ENCODE measurements around the gene LRIG1. TPM values are rescaled to one million over a fixed set of nuclear protein-coding genes. Genes with fewer than 3 reads are reported as not detected.

LRIG1 gene
- total RNA-seq, 1 experiment from 2014 or later = 17.2 TPM

DNA sequence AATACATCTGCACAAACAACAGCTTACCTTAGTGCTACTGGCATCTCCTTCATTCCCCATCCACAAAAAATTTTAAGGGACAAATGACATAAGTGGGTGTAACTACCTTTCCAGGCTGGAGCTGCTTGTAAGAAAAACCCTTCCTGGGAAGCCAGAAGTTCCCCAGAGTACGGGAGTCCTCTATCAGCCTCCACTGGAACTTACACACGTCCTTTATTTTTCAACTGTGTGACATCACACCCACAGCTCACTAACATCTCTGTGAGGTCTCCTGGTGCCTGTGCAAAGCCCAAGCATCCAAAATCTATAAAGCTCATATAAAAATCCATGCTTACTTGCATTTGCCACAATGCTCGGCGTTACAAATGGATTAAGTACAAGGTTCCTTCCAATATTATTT, 27.6 kb downstream of the LRIG1 start:
- ChIA-PET CTCF (interaction anchor here (0.6 to 1.9 kb wide), 5 partner anchors 10 to 349 kb away, joined by 3 to 7 read pairs (median 3); no protein-coding TSS in a partner anchor), POLR2A (interaction anchor here (0.7 to 1.2 kb wide), 4 partner anchors 13 to 51 kb away, joined by 3 to 5 read pairs (median 4); no protein-coding TSS in a partner anchor)
- no peak for DNase-seq (ENCODE audit: unreplicated experiment)
- no peaks in the 10 kb centered on the region for H3K36me3 Mint-ChIP-seq (ENCODE audit: insufficient read depth, unreplicated experiment)
- peak overlapping the region; percentile 76 for H3K27ac Mint-ChIP-seq (ENCODE audit: low read depth, unreplicated experiment)
- BruUV-seq (replicated peaks) = no TSS peak
- H3K9me3 Mint-ChIP-seq (ENCODE audit: unreplicated experiment) = no peaks in the 10 kb centered on the region
- no peaks in the 10 kb centered on the region for H3K27me3 Mint-ChIP-seq (ENCODE audit: insufficient read depth, unreplicated experiment)
- TF ChIP-seq, protein P1, sequence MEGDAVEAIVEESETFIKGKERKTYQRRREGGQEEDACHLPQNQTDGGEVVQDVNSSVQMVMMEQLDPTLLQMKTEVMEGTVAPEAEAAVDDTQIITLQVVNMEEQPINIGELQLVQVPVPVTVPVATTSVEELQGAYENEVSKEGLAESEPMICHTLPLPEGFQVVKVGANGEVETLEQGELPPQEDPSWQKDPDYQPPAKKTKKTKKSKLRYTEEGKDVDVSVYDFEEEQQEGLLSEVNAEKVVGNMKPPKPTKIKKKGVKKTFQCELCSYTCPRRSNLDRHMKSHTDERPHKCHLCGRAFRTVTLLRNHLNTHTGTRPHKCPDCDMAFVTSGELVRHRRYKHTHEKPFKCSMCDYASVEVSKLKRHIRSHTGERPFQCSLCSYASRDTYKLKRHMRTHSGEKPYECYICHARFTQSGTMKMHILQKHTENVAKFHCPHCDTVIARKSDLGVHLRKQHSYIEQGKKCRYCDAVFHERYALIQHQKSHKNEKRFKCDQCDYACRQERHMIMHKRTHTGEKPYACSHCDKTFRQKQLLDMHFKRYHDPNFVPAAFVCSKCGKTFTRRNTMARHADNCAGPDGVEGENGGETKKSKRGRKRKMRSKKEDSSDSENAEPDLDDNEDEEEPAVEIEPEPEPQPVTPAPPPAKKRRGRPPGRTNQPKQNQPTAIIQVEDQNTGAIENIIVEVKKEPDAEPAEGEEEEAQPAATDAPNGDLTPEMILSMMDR (IDR thresholded peaks at IDR 0.05; ENCODE audit: unreplicated experiment) = no peak
- intact Hi-C loops (cut with micrococcal nuclease) = loop anchor here (2.0 kb wide), 1 partner anchor 28 kb away; the partner anchor contains the start of gene LRIG1
- H3K4me1 Mint-ChIP-seq (ENCODE audit: insufficient read depth, unreplicated experiment) = peaks cover 8% of the 10 kb centered on the region
- no peak overlapping the region for H3K4me3 Mint-ChIP-seq (ENCODE audit: unreplicated experiment)

DNA sequence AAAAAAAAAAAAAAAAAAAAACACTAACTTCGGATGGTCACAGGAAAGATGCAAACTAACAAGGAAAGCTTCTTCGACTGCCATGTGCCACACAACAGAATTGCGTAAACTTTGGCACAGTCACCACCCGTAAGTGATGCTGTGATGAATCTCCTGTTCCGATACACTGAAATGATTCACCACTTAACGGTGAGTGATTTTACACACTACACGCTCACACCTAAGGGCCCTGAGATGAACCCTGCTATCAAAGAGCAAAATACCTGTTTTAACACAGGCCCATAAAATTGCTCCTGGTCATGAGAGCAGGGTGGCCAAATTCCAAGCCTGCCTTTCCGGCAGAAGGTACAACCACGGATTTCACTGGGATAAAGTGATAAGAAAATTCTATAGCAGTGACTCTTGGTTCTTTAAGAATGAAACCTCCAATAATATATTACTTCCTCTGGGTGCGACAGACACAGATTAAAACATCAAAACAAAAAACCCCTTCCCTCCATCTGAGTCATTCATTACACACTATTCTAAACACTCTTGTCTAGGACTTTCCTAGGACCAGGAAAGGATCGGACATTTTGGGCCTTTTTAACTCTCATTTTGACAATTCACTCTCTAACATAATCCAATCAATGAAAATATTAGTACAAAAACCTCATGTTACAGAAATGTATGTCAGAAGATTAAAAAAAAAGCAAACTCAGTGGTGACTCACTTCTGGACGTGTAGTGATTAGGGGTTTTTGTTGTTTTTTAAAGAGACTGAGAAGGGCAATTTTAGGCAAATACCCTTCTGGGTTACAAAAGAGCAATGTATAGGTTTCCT, 28.3 kb downstream of the LRIG1 start:
- peaks cover 8% of the 10 kb centered on the region for H3K4me1 Mint-ChIP-seq (ENCODE audit: insufficient read depth, unreplicated experiment)
- TF ChIP-seq, protein P1 (IDR thresholded peaks at IDR 0.05; ENCODE audit: unreplicated experiment) = no peak
- peak; percentile 86 for DNase-seq (ENCODE audit: unreplicated experiment)
- H3K27ac Mint-ChIP-seq (ENCODE audit: low read depth, unreplicated experiment) = peak overlapping the region; percentile 76
- BruUV-seq (replicated peaks) = no TSS peak
- peak overlapping the region; percentile 12 for H3K4me3 Mint-ChIP-seq (ENCODE audit: unreplicated experiment)
- ChIA-PET CTCF (interaction anchor here (0.7 to 1.9 kb wide), 6 partner anchors 10 to 349 kb away, joined by 3 to 7 read pairs (median 3); no protein-coding TSS in a partner anchor), POLR2A (interaction anchor here (0.7 to 1.2 kb wide), 5 partner anchors 8 to 44 kb away, joined by 3 to 5 read pairs (median 4); no protein-coding TSS in a partner anchor)
- no peaks in the 10 kb centered on the region for H3K27me3 Mint-ChIP-seq (ENCODE audit: insufficient read depth, unreplicated experiment)
- intact Hi-C loops (cut with micrococcal nuclease) = loop anchor here (2.0 kb wide), 1 partner anchor 28 kb away; the partner anchor contains the start of gene LRIG1
- no peaks in the 10 kb centered on the region for H3K36me3 Mint-ChIP-seq (ENCODE audit: insufficient read depth, unreplicated experiment)
- H3K9me3 Mint-ChIP-seq (ENCODE audit: unreplicated experiment) = no peaks in the 10 kb centered on the region

DNA sequence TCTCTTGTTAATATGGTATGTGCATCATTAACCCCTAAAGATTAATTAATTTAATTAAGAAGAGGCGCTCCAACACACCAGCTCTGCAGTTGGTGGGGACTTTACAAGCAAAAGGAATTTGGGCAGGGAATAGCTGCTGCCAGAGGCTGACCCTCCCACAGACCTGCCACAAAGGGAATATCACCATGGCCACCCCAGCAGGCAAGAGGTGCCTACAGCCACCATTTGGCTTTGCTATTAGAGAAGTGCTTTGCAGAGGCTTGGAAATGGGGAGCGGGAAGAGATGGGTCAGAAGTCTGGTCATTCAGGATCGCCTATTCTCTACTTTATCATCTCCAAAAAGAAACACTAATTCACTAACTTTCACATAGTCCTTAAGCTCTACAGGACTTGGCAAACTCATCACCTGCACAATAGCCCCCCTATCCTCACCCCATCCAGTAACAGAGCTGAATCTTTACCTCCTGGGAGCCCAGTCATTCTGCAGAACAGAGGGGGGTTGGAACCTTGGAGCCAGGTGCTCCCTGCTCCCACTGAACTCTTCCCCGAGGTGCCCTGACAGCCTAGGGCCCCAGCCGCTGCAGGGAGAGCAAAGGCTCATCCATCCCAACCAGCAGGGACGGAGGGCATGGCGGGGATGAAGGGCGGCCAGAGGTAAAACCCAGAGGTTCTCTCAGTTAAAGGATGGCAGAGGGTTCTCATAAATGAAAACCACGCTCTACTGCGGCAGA, 29.7 kb downstream of the LRIG1 start:
- no TSS peak for BruUV-seq (replicated peaks)
- H3K27me3 Mint-ChIP-seq (ENCODE audit: insufficient read depth, unreplicated experiment) = no peaks in the 10 kb centered on the region
- no peak overlapping the region for H3K4me3 Mint-ChIP-seq (ENCODE audit: unreplicated experiment)
- no peaks in the 10 kb centered on the region for H3K9me3 Mint-ChIP-seq (ENCODE audit: unreplicated experiment)
- DNase-seq (ENCODE audit: unreplicated experiment) = no peak
- H3K4me1 Mint-ChIP-seq (ENCODE audit: insufficient read depth, unreplicated experiment) = peaks cover 8% of the 10 kb centered on the region
- intact Hi-C loops (cut with micrococcal nuclease) = no loop called here
- no peak overlapping the region for H3K27ac Mint-ChIP-seq (ENCODE audit: low read depth, unreplicated experiment)
- ChIA-PET POLR2A (interaction anchor here (1.1 to 1.6 kb wide), 3 partner anchors 9 to 29 kb away, joined by 3 to 6 read pairs (median 4); no protein-coding TSS in a partner anchor), CTCF (interaction anchor here (0.8 to 1.4 kb wide), 2 partner anchors 17 to 63 kb away, joined by 3 to 4 read pairs; no protein-coding TSS in a partner anchor)
- no peaks in the 10 kb centered on the region for H3K36me3 Mint-ChIP-seq (ENCODE audit: insufficient read depth, unreplicated experiment)
- TF ChIP-seq, protein P1 (IDR thresholded peaks at IDR 0.05; ENCODE audit: unreplicated experiment) = no peak

Measured in MCF 10A (cell line).